PC-9 (cell line): ENCODE results near the gene ITPR3. TPM values are rescaled to one million over a fixed set of nuclear protein-coding genes. Genes with fewer than 3 reads are reported as not detected.
A peak's percentile ranks its signal among the peaks of the same experiment; 100 is the strongest.

Experiments used
- BruUV-seq: library from RNA; stranded (reverse); fragments of 400-500 nt; replicated peaks from 2 replicates; lab custom pipeline; 2021; lab: Mats Ljungman, UMichigan
- CTCF ChIA-PET: fragments of 300-600 bp; sonication (Branson Sonifier 250); formaldehyde crosslinking; loops from one replicate; lab custom pipeline; 2022; ENCODE audit warnings: antibody characterized with exemption; lab: Charles Lee
- POLR2A ChIA-PET: fragments of 300-600 bp; sonication (Branson Sonifier 250); formaldehyde crosslinking; loops from one replicate; lab custom pipeline; 2022; ENCODE audit warnings: antibody characterized with exemption; ENCODE audit not compliant: unreplicated experiment; lab: Charles Lee
- DNase-seq, 2 experiments: peaks; one replicate each; pipeline versions ENCODE4 v3.0.0 to v3.0.0-alpha.2; 2015 to 2022; ENCODE audit warnings: mixed read lengths in 1 of 2
- H2AFZ ChIP-seq: fragments of 200-600 bp; sonication (generic); 2 replicates; pipeline ENCODE4 v1.8.1; 2017; ENCODE audit warnings: antibody characterized with exemption
- H3F3A ChIP-seq: fragments of 200-600 bp; sonication (generic); 2 replicates; pipeline ENCODE4 v1.8.1; 2017; ENCODE audit warnings: antibody characterized with exemption, mild to moderate bottlenecking, low read depth; ENCODE audit not compliant: insufficient read depth
- H3K27ac ChIP-seq: fragments of 200-600 bp; sonication (generic); 2 replicates; pipeline ENCODE4 v1.6.1; 2016; ENCODE audit warnings: mixed run types
- H3K27me3 ChIP-seq: fragments of 200-600 bp; sonication (generic); 2 replicates; pipeline ENCODE4 v1.6.1; 2016; ENCODE audit warnings: low read depth, mixed run types; ENCODE audit not compliant: insufficient read depth
- H3K36me3 ChIP-seq: fragments of 200-600 bp; sonication (generic); 2 replicates; pipeline ENCODE4 v1.6.1; 2016; ENCODE audit warnings: low read depth, mixed run types
- H3K4me1 ChIP-seq: fragments of 200-600 bp; sonication (generic); replicated peaks from 2 replicates; pipeline ENCODE4 v1.6.1; 2016; ENCODE audit warnings: mixed run types; ENCODE audit not compliant: insufficient read depth
- H3K4me2 ChIP-seq: fragments of 200-600 bp; sonication (generic); 2 replicates; pipeline ENCODE4 v1.6.1; 2017; ENCODE audit warnings: mixed run types
- H3K4me3 ChIP-seq: fragments of 200-600 bp; sonication (generic); 2 replicates; pipeline ENCODE4 v1.6.1; 2016; ENCODE audit warnings: mixed run types
- H3K79me2 ChIP-seq: fragments of 200-600 bp; sonication (generic); 2 replicates; pipeline ENCODE4 v1.6.1; 2017; ENCODE audit warnings: low read depth, mixed run types
- H3K9me2 ChIP-seq: fragments of 200-600 bp; sonication (generic); 2 replicates; pipeline ENCODE4 v1.8.1; 2017; ENCODE audit warnings: mild to moderate bottlenecking; ENCODE audit not compliant: insufficient read depth
- H3K9me3 ChIP-seq: fragments of 200-600 bp; sonication (generic); 2 replicates; pipeline ENCODE4 v1.8.1; 2016; ENCODE audit warnings: low read depth; ENCODE audit not compliant: insufficient read depth
- H4K20me1 ChIP-seq: fragments of 200-600 bp; sonication (generic); 2 replicates; pipeline ENCODE4 v1.8.1; 2017; ENCODE audit not compliant: insufficient read depth
- EZH2 ChIP-seq: fragments of 200-600 bp; sonication (generic); IDR thresholded peaks from 2 replicates; pipeline ENCODE4 v1.8.0; 2017; ENCODE audit warnings: antibody characterized with exemption, low read depth
- intact Hi-C: fragments of 100-400 bp; cut with micrococcal nuclease; formaldehyde crosslinking; loops from one replicate; pipeline ENCODE4 v1.10.0; 2022; ENCODE audit not compliant: unreplicated experiment
- total RNA-seq: library from RNA; stranded (reverse); gene quantifications from 2 replicates; pipeline ENCODE4 v1.2.3, GENCODE V29; 2021
- TF ChIP-seq, protein P1 (sequence below): fragments of 200-600 bp; sonication (generic); conservative IDR thresholded peaks from 2 replicates; pipeline ENCODE4 v1.6.1; 2017; ENCODE audit warnings: mixed run types, antibody characterized with exemption, mild to moderate bottlenecking, moderate library complexity

The ITPR3 gene
- total RNA-seq, 1 experiment from 2014 or later = 86.9 TPM

DNA sequence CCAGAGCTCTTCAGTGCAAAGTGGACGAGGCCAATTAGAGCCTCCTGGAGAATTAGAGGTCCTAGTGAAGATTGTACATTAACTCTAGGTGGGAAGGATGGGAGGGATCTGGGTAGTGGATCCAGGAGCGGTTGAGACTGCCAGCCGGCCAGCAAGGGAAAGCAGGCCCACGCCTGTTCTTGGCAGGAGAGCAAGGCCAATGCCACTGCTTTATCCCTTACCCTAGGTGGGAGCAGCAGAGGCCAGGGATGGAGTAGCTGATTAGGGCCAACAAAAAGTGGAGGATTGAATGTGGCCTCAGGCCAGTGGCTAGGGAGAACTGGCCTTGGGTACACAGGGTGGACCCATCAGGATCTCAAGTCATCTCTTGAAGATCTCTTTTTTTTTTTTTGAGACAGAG lies 3.7 kb downstream of the ITPR3 start:
- H3K4me1 ChIP-seq = peaks cover 39% of the 10 kb centered on the region
- H3K4me2 ChIP-seq = 0 out of 2 replicates have a peak overlapping the region, but pooled peaks have one; percentile 87
- no peaks in the 10 kb centered on the region for H3K27me3 ChIP-seq
- no peaks in the 10 kb centered on the region for H3K9me3 ChIP-seq
- no TSS peak for BruUV-seq
- DNase-seq = no peak
- H3F3A ChIP-seq = peaks cover 45% of the 10 kb centered on the region
- H3K4me3 ChIP-seq = no peak overlapping the region
- H4K20me1 ChIP-seq = peaks cover 47% of the 10 kb centered on the region
- no peaks in the 10 kb centered on the region for H3K9me2 ChIP-seq
- H3K79me2 ChIP-seq = peaks cover 86% of the 10 kb centered on the region
- H2AFZ ChIP-seq = no peak overlapping the region
- H3K36me3 ChIP-seq = peaks cover 21% of the 10 kb centered on the region
- no peak overlapping the region for H3K27ac ChIP-seq
- CTCF ChIA-PET = no interaction called here
- TF ChIP-seq, protein P1, sequence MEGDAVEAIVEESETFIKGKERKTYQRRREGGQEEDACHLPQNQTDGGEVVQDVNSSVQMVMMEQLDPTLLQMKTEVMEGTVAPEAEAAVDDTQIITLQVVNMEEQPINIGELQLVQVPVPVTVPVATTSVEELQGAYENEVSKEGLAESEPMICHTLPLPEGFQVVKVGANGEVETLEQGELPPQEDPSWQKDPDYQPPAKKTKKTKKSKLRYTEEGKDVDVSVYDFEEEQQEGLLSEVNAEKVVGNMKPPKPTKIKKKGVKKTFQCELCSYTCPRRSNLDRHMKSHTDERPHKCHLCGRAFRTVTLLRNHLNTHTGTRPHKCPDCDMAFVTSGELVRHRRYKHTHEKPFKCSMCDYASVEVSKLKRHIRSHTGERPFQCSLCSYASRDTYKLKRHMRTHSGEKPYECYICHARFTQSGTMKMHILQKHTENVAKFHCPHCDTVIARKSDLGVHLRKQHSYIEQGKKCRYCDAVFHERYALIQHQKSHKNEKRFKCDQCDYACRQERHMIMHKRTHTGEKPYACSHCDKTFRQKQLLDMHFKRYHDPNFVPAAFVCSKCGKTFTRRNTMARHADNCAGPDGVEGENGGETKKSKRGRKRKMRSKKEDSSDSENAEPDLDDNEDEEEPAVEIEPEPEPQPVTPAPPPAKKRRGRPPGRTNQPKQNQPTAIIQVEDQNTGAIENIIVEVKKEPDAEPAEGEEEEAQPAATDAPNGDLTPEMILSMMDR = no peak
- no peak for TF ChIP-seq EZH2
- POLR2A ChIA-PET = no interaction called here
- intact Hi-C loops = no loop called here

DNA sequence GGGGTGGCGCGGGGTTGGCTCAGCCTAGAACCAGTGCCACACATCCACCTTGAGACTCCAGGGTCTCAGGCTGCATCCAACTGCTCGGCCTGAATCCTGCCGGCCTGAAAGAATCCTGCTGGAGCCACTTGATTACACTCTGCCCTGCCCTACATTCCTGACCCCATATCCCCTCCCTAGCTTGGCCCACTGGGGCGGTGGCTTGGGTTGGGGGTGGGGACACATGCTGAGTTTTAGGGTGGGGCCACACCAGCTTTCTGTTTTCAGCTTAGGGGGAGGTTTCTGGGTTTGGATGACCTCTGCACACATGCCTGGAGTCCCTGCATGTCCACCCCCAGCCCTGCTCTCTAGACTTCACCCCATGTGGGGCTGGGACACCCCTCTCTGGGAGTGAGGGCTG lies 6.8 kb downstream of the ITPR3 start:
- H4K20me1 ChIP-seq = peaks cover 64% of the 10 kb centered on the region
- peaks cover 48% of the 10 kb centered on the region for H3F3A ChIP-seq
- H3K4me1 ChIP-seq = peaks cover 41% of the 10 kb centered on the region
- intact Hi-C loops = no loop called here
- ChIA-PET CTCF (no interaction called here), POLR2A (no interaction called here)
- no TSS peak for BruUV-seq
- peak overlapping the region; percentile 28; the same call in 1 of the 2 replicates for H3K4me2 ChIP-seq
- peaks cover 97% of the 10 kb centered on the region for H3K79me2 ChIP-seq
- H3K27ac ChIP-seq = no peak overlapping the region
- no peaks in the 10 kb centered on the region for H3K9me3 ChIP-seq
- no peak overlapping the region for H3K4me3 ChIP-seq
- DNase-seq = no peak
- no peaks in the 10 kb centered on the region for H3K27me3 ChIP-seq
- H2AFZ ChIP-seq = no peak overlapping the region
- TF ChIP-seq EZH2 = no peak
- TF ChIP-seq, protein P1 = no peak
- no peaks in the 10 kb centered on the region for H3K9me2 ChIP-seq
- peaks cover 32% of the 10 kb centered on the region for H3K36me3 ChIP-seq

DNA sequence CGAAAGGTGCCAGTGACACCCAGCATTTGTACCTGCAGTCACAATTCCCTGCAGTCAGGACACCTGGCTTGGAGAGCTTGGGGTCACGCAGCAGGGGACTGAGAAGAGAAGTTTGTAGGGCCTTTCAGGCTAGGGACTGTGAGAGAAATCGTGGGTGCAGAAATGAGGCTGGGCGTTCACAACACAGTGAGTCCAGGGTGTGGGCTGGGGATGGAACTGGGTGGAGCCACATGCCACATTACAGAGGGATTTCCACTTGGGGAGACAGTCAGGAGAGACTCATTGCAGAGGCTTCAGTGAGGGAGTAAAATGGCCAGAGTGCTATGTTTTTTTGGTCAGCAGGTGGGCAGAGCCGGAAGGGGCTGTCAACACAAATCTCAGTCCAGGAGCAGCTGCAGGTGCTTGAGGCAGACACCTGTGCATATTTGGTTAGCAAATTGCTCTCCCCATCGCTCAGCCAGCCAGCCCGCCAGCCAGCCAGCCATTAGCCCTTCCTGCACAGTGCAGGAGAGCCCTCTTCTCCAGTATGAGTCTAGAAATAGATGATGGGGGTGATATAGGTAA lies 7.4 kb downstream of the ITPR3 start:
- Histone ChIP-seq H3K27me3 (no peaks in the 10 kb centered on the region), H3K9me3 (no peaks in the 10 kb centered on the region), H3K27ac (no peak overlapping the region), H3K4me2 (peak overlapping the region; percentile 28; the same call in 1 of the 2 replicates), H3K79me2 (peaks cover 95% of the 10 kb centered on the region), H2AFZ (no peak overlapping the region), H3K4me1 (peaks cover 39% of the 10 kb centered on the region), H3K36me3 (peaks cover 32% of the 10 kb centered on the region), H3K9me2 (no peaks in the 10 kb centered on the region), H4K20me1 (peaks cover 63% of the 10 kb centered on the region), H3F3A (peaks cover 48% of the 10 kb centered on the region), H3K4me3 (no peak overlapping the region)
- intact Hi-C loops = no loop called here
- ChIA-PET POLR2A (no interaction called here), CTCF (no interaction called here)
- BruUV-seq = no TSS peak
- no peak for DNase-seq
- TF ChIP-seq, protein P1 = no peak
- TF ChIP-seq EZH2 = no peak
